DND-41 (cell line): ENCODE data around the gene DPP6.

Source experiments
- EZH2 ChIP-seq: IDR thresholded peaks from 3 replicates; pipeline ENCODE4 v1.6.1; 2012; ENCODE audit warnings: borderline replicate concordance, low read depth, mild to moderate bottlenecking, moderate library complexity, low read length, inconsistent platforms; ENCODE audit not compliant: severe bottlenecking
- TF ChIP-seq, protein P1 (sequence below): IDR thresholded peaks from 2 replicates; pipeline ENCODE4 v1.5.1; 2012; ENCODE audit warnings: borderline replicate concordance, low read length, moderate library complexity, mild to moderate bottlenecking; ENCODE audit not compliant: poor library complexity, severe bottlenecking; ENCODE audit errors: extremely low read depth

DNA sequence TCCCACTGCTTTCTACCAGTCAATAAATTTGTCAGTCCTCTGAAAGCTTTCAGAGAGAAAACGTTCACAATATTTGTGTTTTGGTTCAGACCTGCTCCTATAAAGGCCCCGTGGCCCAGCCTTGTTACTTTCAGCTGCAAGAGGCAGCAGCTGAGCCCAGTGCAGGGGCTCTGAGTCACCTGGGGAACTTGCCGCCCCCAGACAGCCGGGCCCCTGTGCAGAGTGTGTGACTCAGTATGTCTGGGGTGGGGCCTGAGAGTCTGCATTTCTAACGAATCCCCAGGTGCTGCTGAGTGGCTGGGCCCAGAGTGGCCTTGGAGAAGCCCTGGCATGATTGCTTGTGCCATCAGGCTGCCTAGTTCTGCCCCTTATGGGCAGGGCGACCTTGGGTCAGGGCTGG, 647.2 kb downstream of the DPP6 start:
- TF ChIP-seq, protein P1, sequence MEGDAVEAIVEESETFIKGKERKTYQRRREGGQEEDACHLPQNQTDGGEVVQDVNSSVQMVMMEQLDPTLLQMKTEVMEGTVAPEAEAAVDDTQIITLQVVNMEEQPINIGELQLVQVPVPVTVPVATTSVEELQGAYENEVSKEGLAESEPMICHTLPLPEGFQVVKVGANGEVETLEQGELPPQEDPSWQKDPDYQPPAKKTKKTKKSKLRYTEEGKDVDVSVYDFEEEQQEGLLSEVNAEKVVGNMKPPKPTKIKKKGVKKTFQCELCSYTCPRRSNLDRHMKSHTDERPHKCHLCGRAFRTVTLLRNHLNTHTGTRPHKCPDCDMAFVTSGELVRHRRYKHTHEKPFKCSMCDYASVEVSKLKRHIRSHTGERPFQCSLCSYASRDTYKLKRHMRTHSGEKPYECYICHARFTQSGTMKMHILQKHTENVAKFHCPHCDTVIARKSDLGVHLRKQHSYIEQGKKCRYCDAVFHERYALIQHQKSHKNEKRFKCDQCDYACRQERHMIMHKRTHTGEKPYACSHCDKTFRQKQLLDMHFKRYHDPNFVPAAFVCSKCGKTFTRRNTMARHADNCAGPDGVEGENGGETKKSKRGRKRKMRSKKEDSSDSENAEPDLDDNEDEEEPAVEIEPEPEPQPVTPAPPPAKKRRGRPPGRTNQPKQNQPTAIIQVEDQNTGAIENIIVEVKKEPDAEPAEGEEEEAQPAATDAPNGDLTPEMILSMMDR = no peak
- no peak for TF ChIP-seq EZH2
